ENCODE measurements around the gene NDOR1. TPM values are rescaled to one million over a fixed set of nuclear protein-coding genes. Genes with fewer than 3 reads are reported as not detected.

Gene NDOR1
- polyA plus RNA-seq, 3 donors = 4.4 to 26.9 (median 5.2) TPM

GRCh38 chr9:137228968-137229896 is 23.7 kb downstream of the NDOR1 start:
- H3K4me3 Mint-ChIP-seq = no peak overlapping the region
- 80% methylated on average over 24 of the region's 27 CpGs for WGBS (ENCODE audit: insufficient coverage)

More at GRCh38 chr9:137228968-137229896, 23.7 kb downstream of the NDOR1 start:
- DNase-seq = no peak
- Histone ChIP-seq H3K9me3 (replicated peaks in 1 of 2; ENCODE audit: control insufficient read depth in 1 of 2, insufficient read depth in 1 of 2, low read length in 2 of 2) (no peaks in the 10 kb centered on the region), H3K9ac (ENCODE audit: insufficient read depth, low read length, poor library complexity, severe bottlenecking) (no peak overlapping the region), H4K20me1 (ENCODE audit: insufficient read depth, low read length) (no peaks in the 10 kb centered on the region), H3K27me3 (ENCODE audit: control insufficient read depth in 2 of 2, insufficient read depth in 2 of 2, low read length in 2 of 2) (peaks cover 0 to 9% of the 10 kb centered on the region in 2 donors), H3K4me3 (replicated peaks in 1 of 3; ENCODE audit: low read depth in 2 of 3, low read length in 3 of 3) (no peak overlapping the region), H3K4me1 (ENCODE audit: control insufficient read depth in 1 of 2, insufficient read depth in 2 of 2, low read length in 2 of 2) (peaks cover 10 to 12% of the 10 kb centered on the region in 2 donors), H3K36me3 (replicated peaks in 1 of 2; ENCODE audit: control insufficient read depth in 1 of 2, insufficient read depth in 2 of 2, low read length in 2 of 2) (no peaks in the 10 kb centered on the region), H2AFZ (ENCODE audit: insufficient read depth, low read depth, low read length, poor library complexity, severe bottlenecking) (no peak overlapping the region), H3K4me2 (replicated peaks; ENCODE audit: extremely low read depth, low read length, poor library complexity, severe bottlenecking) (no peak overlapping the region), H3K27ac (ENCODE audit: low read depth in 1 of 2, low read length in 2 of 2) (no peak overlapping the region), H3K79me2 (ENCODE audit: insufficient read depth, low read length) (no peaks in the 10 kb centered on the region)
- Mint-ChIP-seq H3K27ac (peak overlapping the region in 1 of 7 donors; percentile 54), H3K4me1 (peaks cover 11% of the 10 kb centered on the region), H3K27me3 (ENCODE audit: low read depth in 3 of 3) (peaks cover 2 to 36% (median 5%) of the 10 kb centered on the region in 3 donors), H3K9me3 (peaks cover 0 to 4% (median 0%) of the 10 kb centered on the region in 7 donors), H3K36me3 (no peaks in the 10 kb centered on the region)
- TF ChIP-seq CTCF (IDR thresholded peaks at IDR 0.05) = no peak
- intact Hi-C loops (cut with micrococcal nuclease) = loop anchor here in 1 of 2 donors (5.0 kb wide), 1 partner anchor 112 kb away; no protein-coding TSS in a partner anchor

All from CD14-positive monocyte (primary cell).